ENCODE results near the gene MRPS27. TPM values are rescaled to one million over a fixed set of nuclear protein-coding genes. Genes with fewer than 3 reads are reported as not detected.
A peak's percentile ranks its signal among the peaks of the same experiment; 100 is the strongest.

The MRPS27 gene
- total RNA-seq, 1 donor from 2014 or later, result 57.7 TPM

DNA sequence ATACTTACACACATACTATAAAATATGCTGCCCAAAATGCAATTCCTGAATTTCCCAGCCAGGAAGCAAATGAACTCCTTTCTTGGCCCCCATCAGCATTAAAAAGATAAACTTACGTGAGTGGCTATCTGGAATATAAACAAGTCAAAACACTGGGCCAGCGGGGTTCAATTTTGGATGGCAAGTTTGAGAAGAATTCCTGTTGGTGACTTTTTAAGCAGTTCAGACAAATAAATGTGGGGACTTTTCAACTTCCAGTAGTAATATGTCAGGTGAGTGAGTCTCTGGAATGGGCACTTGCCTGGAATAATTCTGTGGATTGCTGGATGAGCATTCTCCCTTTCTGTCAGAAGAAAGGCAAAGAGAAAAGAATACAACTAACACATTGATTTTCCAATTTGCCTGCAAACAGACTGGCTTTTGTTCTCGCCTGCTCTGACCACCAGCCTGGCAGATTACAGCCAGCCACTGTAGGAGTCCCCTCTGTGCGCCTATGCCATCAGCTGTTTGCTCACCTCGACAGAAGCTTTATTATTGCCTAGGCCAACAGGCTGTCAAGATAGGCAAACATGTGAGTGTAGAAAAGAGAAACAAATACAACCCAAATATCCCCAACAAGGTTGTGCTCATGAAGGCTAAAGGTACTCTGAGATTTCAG, 78.6 kb downstream of the MRPS27 start:
- TF ChIP-seq CTCF (IDR thresholded peaks at IDR 0.05), result no peak
- no peak for DNase-seq (ENCODE audit: extremely low spot score, unreplicated experiment)
- Mint-ChIP-seq H3K36me3 (ENCODE audit: unreplicated experiment) (peaks cover 6% of the 10 kb centered on the region), H3K27me3 (ENCODE audit: unreplicated experiment) (no peaks in the 10 kb centered on the region), H3K4me1 (ENCODE audit: unreplicated experiment) (peaks cover 39% of the 10 kb centered on the region), H3K27ac (ENCODE audit: unreplicated experiment) (peak overlapping the region; percentile 10), H3K4me3 (ENCODE audit: unreplicated experiment) (no peak overlapping the region), H3K9me3 (ENCODE audit: unreplicated experiment) (no peaks in the 10 kb centered on the region)

DNA sequence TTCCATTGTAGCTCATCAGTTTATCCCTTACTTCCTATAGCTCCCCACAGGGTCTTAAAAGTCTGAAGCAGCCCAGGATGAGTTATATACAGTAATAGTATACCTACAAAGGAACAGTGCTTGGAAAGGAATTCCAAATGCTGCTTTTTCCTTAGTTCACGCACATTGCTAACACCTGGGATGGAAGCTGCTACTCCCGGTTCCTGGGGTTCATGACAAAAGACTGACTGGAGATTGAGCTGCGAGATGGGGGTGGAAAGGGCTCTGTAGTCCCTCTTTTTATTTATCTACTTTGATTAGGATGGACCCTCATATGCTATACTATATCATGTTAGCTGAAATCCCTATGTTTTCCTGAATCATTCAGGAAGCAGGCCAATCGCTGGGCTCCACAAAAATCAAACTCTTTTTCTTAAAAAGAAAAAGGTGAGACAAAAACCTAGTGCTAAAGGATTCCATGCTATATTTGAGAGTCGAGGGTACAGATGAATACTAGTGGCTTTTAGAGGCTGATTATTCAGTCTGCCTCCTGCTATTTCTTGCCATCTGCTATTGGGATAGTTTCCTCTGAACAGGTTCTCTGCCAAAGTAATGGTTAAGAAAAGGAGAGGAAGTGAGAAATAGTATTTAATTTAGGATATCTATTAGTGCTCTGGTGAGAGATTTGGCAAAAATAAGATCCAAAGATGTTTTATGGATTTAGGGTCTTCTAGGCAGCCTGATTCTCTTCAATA, 81.2 kb downstream of the MRPS27 start:
- no peak for DNase-seq (ENCODE audit: extremely low spot score, unreplicated experiment)
- Mint-ChIP-seq H3K9me3 (ENCODE audit: unreplicated experiment) (no peaks in the 10 kb centered on the region), H3K27ac (ENCODE audit: unreplicated experiment) (peak overlapping the region; percentile 45), H3K36me3 (ENCODE audit: unreplicated experiment) (peaks cover 6% of the 10 kb centered on the region), H3K27me3 (ENCODE audit: unreplicated experiment) (no peaks in the 10 kb centered on the region), H3K4me3 (ENCODE audit: unreplicated experiment) (no peak overlapping the region), H3K4me1 (ENCODE audit: unreplicated experiment) (peaks cover 33% of the 10 kb centered on the region)
- no peak for TF ChIP-seq CTCF (IDR thresholded peaks at IDR 0.05)

DNA sequence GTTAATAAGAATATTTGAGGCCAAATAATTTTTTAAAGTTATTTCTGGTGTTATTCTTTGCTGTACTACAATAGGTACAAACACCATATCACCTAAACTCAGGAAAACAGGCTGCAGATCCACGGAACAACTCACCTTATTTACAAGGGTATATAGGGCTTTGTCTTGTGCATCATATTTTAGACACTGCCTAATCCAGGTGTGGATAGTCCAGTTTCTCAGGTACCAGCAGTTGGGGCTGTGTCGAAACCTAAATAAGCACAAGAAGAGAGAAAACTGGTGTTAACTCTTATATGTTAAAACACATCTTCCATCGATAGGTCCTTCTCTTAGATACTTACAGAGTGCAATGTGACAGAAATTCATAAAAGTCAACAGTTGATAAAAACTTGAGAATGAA, 82.2 kb downstream of the MRPS27 start:
- no peak for DNase-seq (ENCODE audit: extremely low spot score, unreplicated experiment)
- no peaks in the 10 kb centered on the region for H3K27me3 Mint-ChIP-seq (ENCODE audit: unreplicated experiment)
- H3K9me3 Mint-ChIP-seq (ENCODE audit: unreplicated experiment), result no peaks in the 10 kb centered on the region
- peaks cover 31% of the 10 kb centered on the region for H3K4me1 Mint-ChIP-seq (ENCODE audit: unreplicated experiment)
- no peak for TF ChIP-seq CTCF (IDR thresholded peaks at IDR 0.05)
- no peak overlapping the region for H3K4me3 Mint-ChIP-seq (ENCODE audit: unreplicated experiment)
- H3K27ac Mint-ChIP-seq (ENCODE audit: unreplicated experiment), result peak overlapping the region; percentile 45
- H3K36me3 Mint-ChIP-seq (ENCODE audit: unreplicated experiment), result peaks cover 6% of the 10 kb centered on the region

- no peak overlapping the region for H3K4me3 Mint-ChIP-seq (ENCODE audit: unreplicated experiment)
- DNase-seq (ENCODE audit: extremely low spot score, unreplicated experiment), result no peak
- no peak overlapping the region for H3K27ac Mint-ChIP-seq (ENCODE audit: unreplicated experiment)
- H3K9me3 Mint-ChIP-seq (ENCODE audit: unreplicated experiment), result no peaks in the 10 kb centered on the region
- peaks cover 29% of the 10 kb centered on the region for H3K4me1 Mint-ChIP-seq (ENCODE audit: unreplicated experiment)
- H3K27me3 Mint-ChIP-seq (ENCODE audit: unreplicated experiment), result no peaks in the 10 kb centered on the region
- TF ChIP-seq CTCF (IDR thresholded peaks at IDR 0.05), result no peak
- peaks cover 6% of the 10 kb centered on the region for H3K36me3 Mint-ChIP-seq (ENCODE audit: unreplicated experiment)
Observed at GRCh38 chr5:72237415-72237814, 82.6 kb downstream of the MRPS27 start.

DNA sequence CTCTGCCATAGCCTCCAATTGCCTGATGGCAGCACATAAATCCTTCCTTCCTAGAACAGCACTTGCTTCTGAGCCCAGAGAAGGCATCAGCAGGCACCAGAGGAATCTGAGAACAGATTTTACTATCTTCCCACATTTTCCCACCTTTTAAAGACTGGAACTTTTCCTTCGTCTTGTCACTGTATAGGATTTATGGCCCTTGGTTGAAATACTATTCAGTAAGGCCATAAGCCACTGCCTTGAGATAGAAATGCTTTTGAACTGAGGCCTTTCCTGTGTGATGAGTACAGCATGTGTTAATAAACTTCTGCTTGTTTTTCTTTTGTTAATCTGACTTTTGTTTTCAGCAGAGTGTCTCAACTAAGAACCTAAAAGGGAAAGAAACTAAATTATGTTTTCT, 84.3 kb downstream of the MRPS27 start:
- H3K4me3 Mint-ChIP-seq (ENCODE audit: unreplicated experiment), result no peak overlapping the region
- no peaks in the 10 kb centered on the region for H3K27me3 Mint-ChIP-seq (ENCODE audit: unreplicated experiment)
- peaks cover 29% of the 10 kb centered on the region for H3K4me1 Mint-ChIP-seq (ENCODE audit: unreplicated experiment)
- peaks cover 13% of the 10 kb centered on the region for H3K36me3 Mint-ChIP-seq (ENCODE audit: unreplicated experiment)
- peak overlapping the region; percentile 89 for H3K27ac Mint-ChIP-seq (ENCODE audit: unreplicated experiment)
- H3K9me3 Mint-ChIP-seq (ENCODE audit: unreplicated experiment), result no peaks in the 10 kb centered on the region
- TF ChIP-seq CTCF (IDR thresholded peaks at IDR 0.05), result no peak
- no peak for DNase-seq (ENCODE audit: extremely low spot score, unreplicated experiment)

Measured in osteocyte (in vitro differentiated cells).